GM23248 (cell line): ENCODE measurements around the gene EXD1. TPM values are rescaled to one million over a fixed set of nuclear protein-coding genes. Genes with fewer than 3 reads are reported as not detected.
A peak's percentile ranks its signal among the peaks of the same experiment; 100 is the strongest.

Experiments used
- DNase-seq: peaks from one replicate; pipeline ENCODE4 v3.0.0-alpha.2; 2015
- H2AFZ ChIP-seq: fragments of 200-600 bp; sonication (generic); 2 replicates; pipeline ENCODE4 v1.6.1; 2016; ENCODE audit warnings: antibody characterized with exemption
- H3F3A ChIP-seq: fragments of 200-600 bp; sonication (generic); 2 replicates; pipeline ENCODE4 v1.6.1; 2016; ENCODE audit warnings: mild to moderate bottlenecking, antibody characterized with exemption, mixed run types; ENCODE audit not compliant: insufficient read depth
- H3K27ac ChIP-seq: fragments of 200-600 bp; sonication (generic); 2 replicates; pipeline ENCODE4 v1.5.1; 2016; ENCODE audit warnings: mild to moderate bottlenecking
- H3K27me3 ChIP-seq: fragments of 200-600 bp; sonication (generic); replicated peaks from 2 replicates; pipeline ENCODE4 v1.6.1; 2016; ENCODE audit warnings: mild to moderate bottlenecking; ENCODE audit not compliant: insufficient read depth
- H3K36me3 ChIP-seq: fragments of 200-600 bp; sonication (generic); 2 replicates; pipeline ENCODE4 v1.6.1; 2016; ENCODE audit warnings: low read depth, mild to moderate bottlenecking
- H3K4me1 ChIP-seq: fragments of 200-600 bp; sonication (generic); 2 replicates; pipeline ENCODE4 v1.6.1; 2016; ENCODE audit warnings: mild to moderate bottlenecking; ENCODE audit not compliant: insufficient read depth
- H3K4me2 ChIP-seq: fragments of 200-600 bp; sonication (generic); one replicate; pipeline ENCODE4 v1.6.1; 2016; ENCODE audit warnings: mild to moderate bottlenecking; ENCODE audit not compliant: unreplicated experiment
- H3K4me3 ChIP-seq: fragments of 200-600 bp; sonication (generic); 2 replicates; pipeline ENCODE4 v1.5.1; 2016; ENCODE audit warnings: mild to moderate bottlenecking
- H3K79me2 ChIP-seq: fragments of 200-600 bp; sonication (generic); 2 replicates; pipeline ENCODE4 v1.6.1; 2016; ENCODE audit warnings: mild to moderate bottlenecking; ENCODE audit not compliant: insufficient read depth
- H3K9ac ChIP-seq: fragments of 200-600 bp; sonication (generic); 2 replicates; pipeline ENCODE4 v1.6.1; 2016; ENCODE audit warnings: mild to moderate bottlenecking
- H3K9me2 ChIP-seq: fragments of 200-600 bp; sonication (generic); 2 replicates; pipeline ENCODE4 v1.6.1; 2016; ENCODE audit warnings: mixed run types, mild to moderate bottlenecking, moderate library complexity; ENCODE audit not compliant: insufficient read depth
- H3K9me3 ChIP-seq: fragments of 200-600 bp; sonication (generic); one replicate; pipeline ENCODE4 v1.6.1; 2017; ENCODE audit warnings: low read depth
- H4K20me1 ChIP-seq: fragments of 200-600 bp; sonication (generic); 2 replicates; pipeline ENCODE4 v1.6.0; 2016; ENCODE audit not compliant: insufficient read depth
- EZH2 ChIP-seq: fragments of 200-600 bp; sonication (generic); IDR thresholded peaks from 2 replicates; pipeline ENCODE4 v1.6.1; 2018; ENCODE audit warnings: antibody characterized with exemption, mild to moderate bottlenecking; ENCODE audit not compliant: insufficient read depth, poor library complexity, severe bottlenecking
- EZH2phosphoT487 ChIP-seq: fragments of 200-600 bp; sonication (generic); IDR thresholded peaks from 2 replicates; pipeline ENCODE4 v1.6.1; 2018; ENCODE audit warnings: antibody characterized with exemption, moderate library complexity, mild to moderate bottlenecking, low read depth; ENCODE audit not compliant: insufficient read depth
- WGBS, 2 experiments: methylation state at CpG; one replicate each; pipeline ENCODE4 v1.1.6; 2015 to 2017; ENCODE audit warnings: low lambda C conversion rate in 2 of 2, low coverage in 1 of 2; ENCODE audit errors: missing lambda C conversion rate in 2 of 2; 5-methylcytosine and 5-hydroxymethylcytosine counted together
- in situ Hi-C: fragments of 300-500 bp; cut with MboI; formaldehyde crosslinking; loops from 2 replicates; pipeline ENCODE4 v1.15.0; 2020
- polyA plus RNA-seq: library from polyadenylated mRNA; unstranded; fragments of >200 nt; fragmentation: Nextera tagmentation; extraction: Ambion mirVana; gene quantifications from 2 replicates; pipeline ENCODE4 v1.2.1, GENCODE V29; 2016
- total RNA-seq: library from RNA; depleted of rRNA; stranded (reverse); fragments of >200 nt; shearing (Covaris generic); gene quantifications from 2 replicates; pipeline ENCODE4 v1.2.3, GENCODE V29; 2014; rRNA removed

EXD1 gene
- not detected in 2 replicates for total RNA-seq
- polyA plus RNA-seq, result not detected in 2 replicates

DNA sequence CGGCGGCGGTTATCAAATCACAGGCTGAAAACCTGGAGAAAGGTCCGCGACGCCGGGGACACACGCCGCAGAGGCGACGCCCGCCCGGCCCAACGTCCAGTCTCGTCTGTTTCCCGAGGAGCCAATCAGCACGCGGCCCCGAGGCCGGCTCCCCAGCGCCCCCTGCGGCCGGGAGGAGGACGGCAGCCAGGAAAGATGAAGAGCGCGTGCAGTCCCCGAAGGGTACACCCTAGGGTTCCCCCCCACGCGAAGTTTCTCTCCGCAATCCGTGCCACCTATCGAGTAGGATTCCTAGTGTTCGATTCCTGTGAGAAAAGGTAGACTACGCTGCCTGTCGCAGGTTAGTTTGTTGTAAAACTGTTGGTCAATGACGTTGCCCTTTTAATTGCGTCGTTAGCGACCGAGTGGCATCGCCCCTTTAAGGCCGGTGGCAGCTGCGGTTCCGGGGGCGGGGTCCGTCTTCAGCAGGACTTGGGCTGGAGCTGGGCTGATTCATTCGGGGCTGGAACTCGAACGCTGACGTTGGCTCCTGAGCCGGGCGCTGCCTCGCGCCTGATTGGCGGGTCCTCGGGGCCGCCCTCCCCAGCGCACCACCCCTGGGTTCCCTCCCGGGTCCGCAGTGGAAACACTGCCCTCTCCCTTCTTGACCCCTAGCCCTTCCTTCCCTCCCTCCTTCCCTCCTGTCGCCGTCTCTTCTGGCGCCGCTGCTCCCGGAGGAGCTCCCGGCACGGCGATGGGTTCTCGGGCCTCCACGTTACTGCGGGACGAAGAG, at the start of gene EXD1, which contains the start of gene CHP1:
TSS of gene EXD1 (minus strand) at position 108 of the 772 bp plus-strand sequence. CDS start 4,182 bp downstream, outside the sequence.
TSS of gene CHP1 (plus strand) at position 619 of the 772 bp plus-strand sequence. CDS start at position 734, 115 bp downstream.
- Histone ChIP-seq H3K9me2 (no peaks in the 10 kb centered on the region), H3K36me3 (no peaks in the 10 kb centered on the region), H3K9ac (peak within 1 kb of the TSS; percentile 91), H4K20me1 (0 out of 2 replicates have a peak, but pooled peaks cover 4% of the 10 kb centered on the region), H3K4me2 (peak within 1 kb of the TSS; percentile 95), H3K4me3 (peak within 1 kb of the TSS; percentile 96), H3K4me1 (peaks cover 20% of the 10 kb centered on the region), H3F3A (peaks cover 21% of the 10 kb centered on the region; the same call in 1 of the 2 replicates), H3K9me3 (no peaks in the 10 kb centered on the region), H3K27ac (peak within 1 kb of the TSS; percentile 87), H3K79me2 (peaks cover 46% of the 10 kb centered on the region), H3K27me3 (no peaks in the 10 kb centered on the region), H2AFZ (peak within 1 kb of the TSS; percentile 93)
- no peak for TF ChIP-seq EZH2phosphoT487
- no peak for TF ChIP-seq EZH2
- peak; percentile 100 for DNase-seq
- in situ Hi-C loops, result no loop called here
- 2 to 3% methylated on average over 62 to 69 of the region's 72 CpGs for WGBS, 2 experiments

DNA sequence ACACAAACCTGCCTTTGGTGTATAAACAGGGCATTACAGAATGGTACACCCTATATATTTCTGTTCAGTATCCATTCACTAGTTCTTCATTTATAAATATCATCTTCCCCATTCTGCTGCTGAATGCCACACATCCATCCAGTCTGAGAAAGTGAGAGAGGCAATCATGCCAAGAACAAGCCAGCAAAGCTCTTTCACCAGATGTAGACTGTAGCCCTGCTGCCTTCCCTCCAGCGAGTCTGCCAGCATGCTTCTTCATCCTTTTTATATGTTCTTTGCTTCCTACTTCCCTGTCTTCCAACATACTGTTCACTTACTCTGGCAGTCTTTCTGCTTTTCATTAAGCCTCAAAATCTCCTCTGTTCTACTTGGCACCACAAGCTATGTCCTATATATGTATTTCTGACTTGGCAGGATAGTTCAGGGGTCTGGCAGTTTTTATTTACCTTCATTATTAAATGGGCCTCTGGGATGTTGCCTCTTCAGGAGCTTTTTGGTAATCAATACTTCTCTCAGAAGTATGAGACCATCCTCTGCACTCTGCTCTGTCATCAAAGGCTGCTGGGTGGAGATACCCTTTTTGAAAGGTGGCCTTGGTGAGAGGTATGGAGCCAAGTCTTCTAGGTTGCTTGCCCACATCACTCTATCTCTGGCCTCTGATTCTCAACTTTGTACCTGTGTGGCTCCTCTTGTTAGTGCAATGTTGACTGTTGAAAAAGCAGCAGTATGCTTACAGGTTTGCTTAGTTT, 49.2 kb upstream of the EXD1 start:
- Histone ChIP-seq H3K9ac (no peak overlapping the region), H3K36me3 (peaks cover 5% of the 10 kb centered on the region; the same call in 1 of the 2 replicates), H3K27me3 (no peaks in the 10 kb centered on the region), H3K9me2 (no peaks in the 10 kb centered on the region), H3K27ac (no peak overlapping the region), H3F3A (peaks cover 16% of the 10 kb centered on the region), H4K20me1 (no peaks in the 10 kb centered on the region), H3K9me3 (no peaks in the 10 kb centered on the region), H3K4me1 (peaks cover 13% of the 10 kb centered on the region), H3K4me2 (no peak overlapping the region), H2AFZ (no peak overlapping the region), H3K79me2 (peaks cover 9% of the 10 kb centered on the region), H3K4me3 (no peak overlapping the region)
- no peak for DNase-seq
- WGBS, 2 experiments, result 25 to 28% methylated on average over 1 of the region's 1 CpG
- TF ChIP-seq EZH2phosphoT487, result no peak
- TF ChIP-seq EZH2, result no peak
- in situ Hi-C loops, result no loop called here

GRCh38 chr15:41278319-41278718, 47.8 kb upstream of the EXD1 start:
- H4K20me1 ChIP-seq, result no peaks in the 10 kb centered on the region
- H3K4me1 ChIP-seq, result peaks cover 13% of the 10 kb centered on the region
- in situ Hi-C loops, result no loop called here
- no peak overlapping the region for H2AFZ ChIP-seq
- H3K36me3 ChIP-seq, result peaks cover 5% of the 10 kb centered on the region; the same call in 1 of the 2 replicates
- H3K9me3 ChIP-seq, result no peaks in the 10 kb centered on the region
- H3K79me2 ChIP-seq, result no peaks in the 10 kb centered on the region
- DNase-seq, result no peak
- no peak overlapping the region for H3K27ac ChIP-seq
- no peak overlapping the region for H3K4me2 ChIP-seq
- no peaks in the 10 kb centered on the region for H3K9me2 ChIP-seq
- TF ChIP-seq EZH2 (no peak), EZH2phosphoT487 (no peak)
- peaks cover 16% of the 10 kb centered on the region for H3F3A ChIP-seq
- no peak overlapping the region for H3K9ac ChIP-seq
- H3K4me3 ChIP-seq, result no peak overlapping the region
- H3K27me3 ChIP-seq, result no peaks in the 10 kb centered on the region
- 95 to 100% methylated on average over 3 of the region's 3 CpGs for WGBS, 2 experiments

- DNase-seq, result peak; percentile 22
- Histone ChIP-seq H3K27ac (no peak overlapping the region), H3K4me2 (no peak overlapping the region), H3K4me3 (no peak overlapping the region), H2AFZ (no peak overlapping the region), H3K79me2 (no peaks in the 10 kb centered on the region), H3K9me2 (no peaks in the 10 kb centered on the region), H3K36me3 (peaks cover 5% of the 10 kb centered on the region; the same call in 1 of the 2 replicates), H3K4me1 (peaks cover 10% of the 10 kb centered on the region), H3K27me3 (no peaks in the 10 kb centered on the region), H3K9ac (no peak overlapping the region), H4K20me1 (no peaks in the 10 kb centered on the region), H3F3A (peaks cover 12% of the 10 kb centered on the region), H3K9me3 (no peaks in the 10 kb centered on the region)
- TF ChIP-seq EZH2, result no peak
- in situ Hi-C loops, result no loop called here
Observed at GRCh38 chr15:41276831-41277230, 46.3 kb upstream of the EXD1 start.
